Thoracic aorta (tissue), 2 donors: Measurements from ENCODE around the gene HK3. TPM values are rescaled to one million over a fixed set of nuclear protein-coding genes. Genes with fewer than 3 reads are reported as not detected.

ENCODE experiments used
- ATAC-seq: fragments of 150-250 bp; one replicate; pipeline ENCODE4 v1.8.0; 2017; ENCODE audit warnings: low read depth; ENCODE audit not compliant: insufficient number of reproducible peaks, low FRiP score
- DNase-seq: peaks from one replicate; pipeline ENCODE4 v3.0.0-alpha.2; 2020; ENCODE audit warnings: low spot score
- H3K27ac ChIP-seq, 2 donors: fragments of 200-600 bp; sonication (generic); 1 replicate in 1 of 2; 2 replicates in 1 of 2; pipeline ENCODE4 v1.5.1; 2016; ENCODE audit warnings: mild to moderate bottlenecking in 2 of 2, moderate library complexity in 2 of 2
- H3K27me3 ChIP-seq: fragments of 200-600 bp; sonication (generic); replicated peaks from 2 replicates; pipeline ENCODE4 v1.6.0; 2016; ENCODE audit warnings: mild to moderate bottlenecking; ENCODE audit not compliant: insufficient read depth
- H3K36me3 ChIP-seq: fragments of 200-600 bp; sonication (generic); one replicate; pipeline ENCODE4 v1.5.1; 2016
- H3K4me1 ChIP-seq, 2 donors: fragments of 200-600 bp; sonication (generic); 1 replicate in 1 of 2; 2 replicates in 1 of 2; pipeline versions ENCODE4 v1.5.1 to v1.6.0; 2016; ENCODE audit warnings: low read depth in 2 of 2, mild to moderate bottlenecking in 1 of 2; ENCODE audit not compliant: control insufficient read depth in 1 of 2
- H3K4me3 ChIP-seq: fragments of 200-600 bp; sonication (generic); 2 replicates; pipeline ENCODE4 v1.5.1; 2016; ENCODE audit warnings: mild to moderate bottlenecking
- H3K9me3 ChIP-seq: fragments of 200-600 bp; sonication (generic); 2 replicates; pipeline ENCODE4 v1.5.1; 2016
- total RNA-seq, 2 donors: library from RNA; depleted of rRNA; stranded (reverse); fragments of >200 nt; gene quantifications; one replicate each; pipeline versions ENCODE4 v1.1.0 to v1.2.3, GENCODE V29; 2016
- TF ChIP-seq, protein P1 (sequence below): fragments of 200-600 bp; sonication (generic); IDR thresholded peaks from one replicate; pipeline ENCODE4 v1.5.1; 2019; ENCODE audit warnings: antibody characterized with exemption

HK3 gene
- total RNA-seq, 2 donors from 2014 or later: 9.0 to 26.1 TPM

GRCh38 chr5:176868731-176869130 is 30.4 kb downstream of the HK3 start:
- Histone ChIP-seq H3K4me3 (no peak overlapping the region), H3K36me3 (no peaks in the 10 kb centered on the region), H3K9me3 (no peaks in the 10 kb centered on the region), H3K4me1 (no peaks in the 10 kb centered on the region), H3K27ac (no peak overlapping the region), H3K27me3 (no peaks in the 10 kb centered on the region)
- no peak for ATAC-seq
- DNase-seq: no peak
- TF ChIP-seq, protein P1, sequence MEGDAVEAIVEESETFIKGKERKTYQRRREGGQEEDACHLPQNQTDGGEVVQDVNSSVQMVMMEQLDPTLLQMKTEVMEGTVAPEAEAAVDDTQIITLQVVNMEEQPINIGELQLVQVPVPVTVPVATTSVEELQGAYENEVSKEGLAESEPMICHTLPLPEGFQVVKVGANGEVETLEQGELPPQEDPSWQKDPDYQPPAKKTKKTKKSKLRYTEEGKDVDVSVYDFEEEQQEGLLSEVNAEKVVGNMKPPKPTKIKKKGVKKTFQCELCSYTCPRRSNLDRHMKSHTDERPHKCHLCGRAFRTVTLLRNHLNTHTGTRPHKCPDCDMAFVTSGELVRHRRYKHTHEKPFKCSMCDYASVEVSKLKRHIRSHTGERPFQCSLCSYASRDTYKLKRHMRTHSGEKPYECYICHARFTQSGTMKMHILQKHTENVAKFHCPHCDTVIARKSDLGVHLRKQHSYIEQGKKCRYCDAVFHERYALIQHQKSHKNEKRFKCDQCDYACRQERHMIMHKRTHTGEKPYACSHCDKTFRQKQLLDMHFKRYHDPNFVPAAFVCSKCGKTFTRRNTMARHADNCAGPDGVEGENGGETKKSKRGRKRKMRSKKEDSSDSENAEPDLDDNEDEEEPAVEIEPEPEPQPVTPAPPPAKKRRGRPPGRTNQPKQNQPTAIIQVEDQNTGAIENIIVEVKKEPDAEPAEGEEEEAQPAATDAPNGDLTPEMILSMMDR: no peak

GRCh38 chr5:176868126-176868525 is 31.0 kb downstream of the HK3 start:
- H3K27me3 ChIP-seq: no peaks in the 10 kb centered on the region

DNA sequence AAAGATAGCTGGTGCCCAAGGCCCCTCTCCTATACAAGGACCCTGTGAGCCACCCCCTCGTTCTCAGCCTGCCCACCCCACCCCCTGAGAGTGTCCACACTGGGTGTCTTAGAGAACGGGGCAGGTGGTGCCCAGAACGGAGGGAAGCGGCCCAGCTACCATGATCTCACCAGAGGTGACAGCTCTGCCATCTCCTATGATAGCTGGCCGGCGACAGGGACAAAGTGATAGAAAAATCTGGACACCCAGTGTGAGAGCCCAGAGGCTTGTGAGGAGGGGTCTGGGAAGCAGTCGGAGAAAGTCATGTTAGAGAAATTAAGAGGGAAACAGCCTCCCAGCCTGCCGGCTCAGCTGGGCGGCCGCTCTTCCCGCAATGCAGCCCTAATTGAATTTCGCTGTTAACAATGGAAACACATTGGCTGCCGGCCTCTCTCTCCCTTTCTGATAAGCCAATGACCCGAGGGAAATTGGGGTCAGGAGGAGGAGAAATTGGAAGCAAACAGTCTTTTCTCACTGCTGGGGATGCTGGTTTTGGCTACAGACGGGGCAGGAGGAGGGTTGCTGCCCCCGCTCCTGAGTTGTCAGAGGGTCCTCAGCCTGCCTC is 32.3 kb downstream of the HK3 start:
- no peak overlapping the region for H3K27ac ChIP-seq
- no peaks in the 10 kb centered on the region for H3K36me3 ChIP-seq
- H3K4me3 ChIP-seq: no peak overlapping the region
- ATAC-seq (no peak), DNase-seq (no peak)
- TF ChIP-seq, protein P1: no peak
- H3K4me1 ChIP-seq: no peaks in the 10 kb centered on the region
- H3K27me3 ChIP-seq: no peaks in the 10 kb centered on the region
- no peaks in the 10 kb centered on the region for H3K9me3 ChIP-seq

More at GRCh38 chr5:176868126-176868525, 31.0 kb downstream of the HK3 start:
- Histone ChIP-seq H3K27ac (no peak overlapping the region), H3K4me1 (no peaks in the 10 kb centered on the region), H3K9me3 (no peaks in the 10 kb centered on the region), H3K36me3 (no peaks in the 10 kb centered on the region), H3K4me3 (no peak overlapping the region)
- DNase-seq (no peak), ATAC-seq (no peak)
- TF ChIP-seq, protein P1: no peak

DNA sequence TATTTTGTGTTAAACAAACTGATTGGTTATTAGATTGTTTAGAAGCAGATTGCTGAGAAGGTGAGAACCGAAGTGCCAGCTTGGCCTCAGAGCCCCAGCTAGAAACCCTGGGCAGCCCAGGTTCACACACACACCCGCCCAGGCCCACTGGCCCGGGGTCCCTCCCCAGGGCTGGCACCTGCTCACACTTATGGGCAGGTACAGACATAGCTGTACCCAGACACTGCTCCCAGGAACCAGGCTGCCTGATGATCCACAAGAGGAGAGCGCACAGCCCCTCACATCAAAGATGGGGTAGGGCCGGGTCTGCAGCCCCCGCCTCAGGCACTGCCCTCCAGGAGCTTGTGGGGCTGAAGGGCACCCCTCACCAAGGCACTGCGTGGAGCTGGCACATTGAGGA is 33.2 kb downstream of the HK3 start:
- H3K9me3 ChIP-seq: no peaks in the 10 kb centered on the region
- no peak overlapping the region for H3K27ac ChIP-seq
- H3K4me1 ChIP-seq: no peaks in the 10 kb centered on the region
- no peaks in the 10 kb centered on the region for H3K36me3 ChIP-seq
- DNase-seq (no peak), ATAC-seq (no peak)
- no peak overlapping the region for H3K4me3 ChIP-seq
- TF ChIP-seq, protein P1: no peak
- no peaks in the 10 kb centered on the region for H3K27me3 ChIP-seq

DNA sequence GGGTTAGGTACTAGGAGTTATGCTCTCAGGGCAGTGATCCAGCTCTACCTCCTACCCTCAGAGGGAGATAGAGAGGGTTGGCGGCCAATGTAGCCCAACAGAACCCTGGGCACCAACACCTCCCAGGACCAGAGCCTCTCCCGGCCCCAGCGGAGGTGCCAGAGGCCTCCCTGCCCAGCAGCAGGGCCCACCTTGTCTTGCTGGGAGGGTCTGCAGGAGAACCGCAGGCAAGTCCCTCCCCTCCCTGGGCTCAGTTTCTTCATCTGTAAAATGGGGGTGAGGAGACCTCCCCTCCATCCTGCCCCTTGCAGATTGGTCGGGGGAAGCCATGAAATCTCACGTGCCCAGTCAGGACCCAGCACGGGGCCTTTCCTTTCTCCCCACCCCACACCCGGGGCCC is 34.4 kb downstream of the HK3 start:
- DNase-seq: no peak
- TF ChIP-seq, protein P1: no peak
- H3K9me3 ChIP-seq: no peaks in the 10 kb centered on the region

More for the DNA sequence above, 34.4 kb downstream of the HK3 start:
- H3K36me3 ChIP-seq: no peaks in the 10 kb centered on the region
- ATAC-seq: no peak
- H3K27ac ChIP-seq: no peak overlapping the region
- no peaks in the 10 kb centered on the region for H3K27me3 ChIP-seq
- no peaks in the 10 kb centered on the region for H3K4me1 ChIP-seq
- no peak overlapping the region for H3K4me3 ChIP-seq
